GM12878 (cell line): Measurements from ENCODE around the gene C16orf86. TPM values are rescaled to one million over a fixed set of nuclear protein-coding genes. Genes with fewer than 3 reads are reported as not detected.
A peak's percentile ranks its signal among the peaks of the same experiment; 100 is the strongest.

Experiments used
- ATF3 ChIP-seq: IDR thresholded peaks from 2 replicates; pipeline ENCODE4 v1.6.1; 2011; ENCODE audit warnings: low read depth, mild to moderate bottlenecking, low read length, moderate library complexity, borderline replicate concordance; ENCODE audit errors: extremely low read depth
- CBX3 ChIP-seq: fragments of 200-600 bp; sonication (generic); IDR thresholded peaks from 2 replicates; pipeline ENCODE4 v1.6.1; 2016; ENCODE audit warnings: low read depth, borderline replicate concordance
- CREM ChIP-seq: IDR thresholded peaks from 2 replicates; pipeline ENCODE4 v1.6.1; 2014; ENCODE audit warnings: antibody characterized with exemption, low read depth
- HCFC1 ChIP-seq: fragments of 150-350 bp; IDR thresholded peaks from 2 replicates; pipeline ENCODE4 v1.6.1; 2014; ENCODE audit warnings: low read length
- IKZF2 ChIP-seq, 2 experiments: fragments of 450-650 bp; IDR thresholded peaks; 2 replicates each; pipeline ENCODE4 v1.6.1; 2017; ENCODE audit warnings: mild to moderate bottlenecking in 2 of 2, moderate library complexity in 2 of 2
- LARP7 ChIP-seq: fragments of 450-650 bp; IDR thresholded peaks from 2 replicates; pipeline ENCODE4 v1.6.1; 2017; ENCODE audit warnings: mild to moderate bottlenecking
- MEF2A ChIP-seq: IDR thresholded peaks from 2 replicates; pipeline ENCODE4 v1.6.1; 2011; ENCODE audit warnings: low read depth, mild to moderate bottlenecking, low read length, moderate library complexity; ENCODE audit not compliant: insufficient read depth
- MYB ChIP-seq: fragments of 150-350 bp; IDR thresholded peaks from 2 replicates; pipeline ENCODE4 v1.6.1; 2014; ENCODE audit warnings: mild to moderate bottlenecking, low read depth, low read length, borderline replicate concordance
- NBN ChIP-seq: fragments of 450-650 bp; IDR thresholded peaks from 2 replicates; pipeline ENCODE4 v1.6.1; 2016
- RAD21 ChIP-seq: IDR thresholded peaks from 2 replicates; pipeline ENCODE4 v1.6.1; 2011; ENCODE audit warnings: mild to moderate bottlenecking, low read depth, low read length, moderate library complexity; ENCODE audit not compliant: insufficient read depth
- SIX5 ChIP-seq: IDR thresholded peaks from 2 replicates; pipeline ENCODE4 v1.6.1; 2011; ENCODE audit warnings: mild to moderate bottlenecking, low read depth, low read length, moderate library complexity; ENCODE audit not compliant: severe bottlenecking
- SKIL ChIP-seq: fragments of 450-650 bp; IDR thresholded peaks from 2 replicates; pipeline ENCODE4 v1.6.1; 2017; ENCODE audit warnings: mild to moderate bottlenecking, low read depth, inconsistent platforms; ENCODE audit not compliant: poor library complexity, severe bottlenecking
- SMARCA5 ChIP-seq: fragments of 450-650 bp; IDR thresholded peaks from 2 replicates; pipeline ENCODE4 v1.6.1; 2017; ENCODE audit warnings: mild to moderate bottlenecking
- YY1 ChIP-seq: IDR thresholded peaks from 2 replicates; pipeline ENCODE4 v1.6.1; 2011; ENCODE audit warnings: low read depth, mild to moderate bottlenecking, low read length
- polyA plus RNA-seq, 11 experiments: library from polyadenylated mRNA; depleted of rRNA in 4 of 11; unstranded in 6 of 11; stranded (reverse) in 5 of 11; fragments of >200 nt; fragmentation: Nextera tagmentation in 4 of 11; fragmentation: Illumina TruSeq in 1 of 11; extraction: Ambion mirVana in 4 of 11; extraction: Trizol in 1 of 11; gene quantifications; 1 replicate in 1 of 11; 2 replicates in 10 of 11; pipeline versions ENCODE4 v1.2.1 to v1.2.3, GENCODE V29; 2011 to 2016; ENCODE audit warnings: inconsistent platforms in 2 of 11, missing spikeins in 2 of 11, low read depth in 1 of 11
- total RNA-seq, 4 experiments: library from RNA; depleted of rRNA in 3 of 4; stranded (reverse); fragments of >200 nt in 3 of 4; fragmentation: Illumina TruSeq in 1 of 4; extraction: Trizol in 1 of 4; gene quantifications; 2 replicates each; pipeline versions ENCODE4 v1.2.1 to v1.2.3, GENCODE V29; 2013 to 2021
- TF ChIP-seq, protein P1 (sequence below), 3 experiments: IDR thresholded peaks in 2 of 3; conservative IDR thresholded peaks in 1 of 3; 2 replicates each; pipeline ENCODE4 v1.5.1; 2011; ENCODE audit warnings: low read depth in 3 of 3, low read length in 3 of 3, mild to moderate bottlenecking in 3 of 3, control low read depth in 2 of 3, moderate library complexity in 2 of 3, inconsistent platforms in 1 of 3, mixed read lengths in 1 of 3; ENCODE audit not compliant: control insufficient read depth in 2 of 3, insufficient read depth in 1 of 3; ENCODE audit errors: extremely low read depth in 1 of 3
- TF ChIP-seq, protein P2 (sequence below): IDR thresholded peaks from 2 replicates; pipeline ENCODE4 v1.6.1; 2012; ENCODE audit warnings: improper control_type of control experiment, low read depth, low read length; ENCODE audit not compliant: insufficient replicate concordance
- TF ChIP-seq, protein P3 (sequence below): IDR thresholded peaks from 2 replicates; pipeline ENCODE4 v1.6.1; 2012; ENCODE audit warnings: low read depth, low read length, improper control_type of control experiment
- TF ChIP-seq, protein P4 (sequence below): fragments of 450-650 bp; IDR thresholded peaks from 2 replicates; pipeline ENCODE4 v1.6.1; 2016; ENCODE audit warnings: mild to moderate bottlenecking

Gene C16orf86
- total and polyA plus RNA-seq, 10 of the 15 experiments (the other 5 are each of a cell fraction or from before 2014, with no cell fraction given), result 0.11 to 3.3 (median 1.6) TPM

- TF ChIP-seq NBN (peak; percentile 56; the same call in 1 of the 2 replicates), SMARCA5 (peak; percentile 57; the same call in 1 of the 2 replicates), SKIL (peak; percentile 16), CBX3 (no peak), HCFC1 (peak; percentile 46; the same call in 1 of the 2 replicates), MYB (no peak), LARP7 (0 out of 2 replicates have a peak, but pooled peaks have one; percentile 11), CREM (no peak), ATF3 (no peak), RAD21 (peak; percentile 67), MEF2A (no peak), IKZF2 (IDR thresholded peaks at IDR 0.05) (no peak; a peak in 1 of 4 replicates), YY1 (peak; percentile 74), SIX5 (no peak)
- TF ChIP-seq, protein P1, sequence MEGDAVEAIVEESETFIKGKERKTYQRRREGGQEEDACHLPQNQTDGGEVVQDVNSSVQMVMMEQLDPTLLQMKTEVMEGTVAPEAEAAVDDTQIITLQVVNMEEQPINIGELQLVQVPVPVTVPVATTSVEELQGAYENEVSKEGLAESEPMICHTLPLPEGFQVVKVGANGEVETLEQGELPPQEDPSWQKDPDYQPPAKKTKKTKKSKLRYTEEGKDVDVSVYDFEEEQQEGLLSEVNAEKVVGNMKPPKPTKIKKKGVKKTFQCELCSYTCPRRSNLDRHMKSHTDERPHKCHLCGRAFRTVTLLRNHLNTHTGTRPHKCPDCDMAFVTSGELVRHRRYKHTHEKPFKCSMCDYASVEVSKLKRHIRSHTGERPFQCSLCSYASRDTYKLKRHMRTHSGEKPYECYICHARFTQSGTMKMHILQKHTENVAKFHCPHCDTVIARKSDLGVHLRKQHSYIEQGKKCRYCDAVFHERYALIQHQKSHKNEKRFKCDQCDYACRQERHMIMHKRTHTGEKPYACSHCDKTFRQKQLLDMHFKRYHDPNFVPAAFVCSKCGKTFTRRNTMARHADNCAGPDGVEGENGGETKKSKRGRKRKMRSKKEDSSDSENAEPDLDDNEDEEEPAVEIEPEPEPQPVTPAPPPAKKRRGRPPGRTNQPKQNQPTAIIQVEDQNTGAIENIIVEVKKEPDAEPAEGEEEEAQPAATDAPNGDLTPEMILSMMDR (IDR thresholded peaks at IDR 0.05 in 2 of 3, conservative IDR thresholded peaks at IDR 0.05 in 1 of 3; ENCODE audit: control insufficient read depth in 2 of 3, extremely low read depth in 1 of 3, insufficient read depth in 1 of 3, low read depth in 3 of 3, low read length in 3 of 3), result peak; percentile 91 to 94 (median 92)
- TF ChIP-seq, protein P2, sequence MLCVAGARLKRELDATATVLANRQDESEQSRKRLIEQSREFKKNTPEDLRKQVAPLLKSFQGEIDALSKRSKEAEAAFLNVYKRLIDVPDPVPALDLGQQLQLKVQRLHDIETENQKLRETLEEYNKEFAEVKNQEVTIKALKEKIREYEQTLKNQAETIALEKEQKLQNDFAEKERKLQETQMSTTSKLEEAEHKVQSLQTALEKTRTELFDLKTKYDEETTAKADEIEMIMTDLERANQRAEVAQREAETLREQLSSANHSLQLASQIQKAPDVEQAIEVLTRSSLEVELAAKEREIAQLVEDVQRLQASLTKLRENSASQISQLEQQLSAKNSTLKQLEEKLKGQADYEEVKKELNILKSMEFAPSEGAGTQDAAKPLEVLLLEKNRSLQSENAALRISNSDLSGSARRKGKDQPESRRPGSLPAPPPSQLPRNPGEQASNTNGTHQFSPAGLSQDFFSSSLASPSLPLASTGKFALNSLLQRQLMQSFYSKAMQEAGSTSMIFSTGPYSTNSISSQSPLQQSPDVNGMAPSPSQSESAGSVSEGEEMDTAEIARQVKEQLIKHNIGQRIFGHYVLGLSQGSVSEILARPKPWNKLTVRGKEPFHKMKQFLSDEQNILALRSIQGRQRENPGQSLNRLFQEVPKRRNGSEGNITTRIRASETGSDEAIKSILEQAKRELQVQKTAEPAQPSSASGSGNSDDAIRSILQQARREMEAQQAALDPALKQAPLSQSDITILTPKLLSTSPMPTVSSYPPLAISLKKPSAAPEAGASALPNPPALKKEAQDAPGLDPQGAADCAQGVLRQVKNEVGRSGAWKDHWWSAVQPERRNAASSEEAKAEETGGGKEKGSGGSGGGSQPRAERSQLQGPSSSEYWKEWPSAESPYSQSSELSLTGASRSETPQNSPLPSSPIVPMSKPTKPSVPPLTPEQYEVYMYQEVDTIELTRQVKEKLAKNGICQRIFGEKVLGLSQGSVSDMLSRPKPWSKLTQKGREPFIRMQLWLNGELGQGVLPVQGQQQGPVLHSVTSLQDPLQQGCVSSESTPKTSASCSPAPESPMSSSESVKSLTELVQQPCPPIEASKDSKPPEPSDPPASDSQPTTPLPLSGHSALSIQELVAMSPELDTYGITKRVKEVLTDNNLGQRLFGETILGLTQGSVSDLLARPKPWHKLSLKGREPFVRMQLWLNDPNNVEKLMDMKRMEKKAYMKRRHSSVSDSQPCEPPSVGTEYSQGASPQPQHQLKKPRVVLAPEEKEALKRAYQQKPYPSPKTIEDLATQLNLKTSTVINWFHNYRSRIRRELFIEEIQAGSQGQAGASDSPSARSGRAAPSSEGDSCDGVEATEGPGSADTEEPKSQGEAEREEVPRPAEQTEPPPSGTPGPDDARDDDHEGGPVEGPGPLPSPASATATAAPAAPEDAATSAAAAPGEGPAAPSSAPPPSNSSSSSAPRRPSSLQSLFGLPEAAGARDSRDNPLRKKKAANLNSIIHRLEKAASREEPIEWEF, result no peak
- TF ChIP-seq, protein P3, sequence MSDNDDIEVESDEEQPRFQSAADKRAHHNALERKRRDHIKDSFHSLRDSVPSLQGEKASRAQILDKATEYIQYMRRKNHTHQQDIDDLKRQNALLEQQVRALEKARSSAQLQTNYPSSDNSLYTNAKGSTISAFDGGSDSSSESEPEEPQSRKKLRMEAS, result 0 out of 2 replicates have a peak, but pooled peaks have one; percentile 30
- TF ChIP-seq, protein P4, sequence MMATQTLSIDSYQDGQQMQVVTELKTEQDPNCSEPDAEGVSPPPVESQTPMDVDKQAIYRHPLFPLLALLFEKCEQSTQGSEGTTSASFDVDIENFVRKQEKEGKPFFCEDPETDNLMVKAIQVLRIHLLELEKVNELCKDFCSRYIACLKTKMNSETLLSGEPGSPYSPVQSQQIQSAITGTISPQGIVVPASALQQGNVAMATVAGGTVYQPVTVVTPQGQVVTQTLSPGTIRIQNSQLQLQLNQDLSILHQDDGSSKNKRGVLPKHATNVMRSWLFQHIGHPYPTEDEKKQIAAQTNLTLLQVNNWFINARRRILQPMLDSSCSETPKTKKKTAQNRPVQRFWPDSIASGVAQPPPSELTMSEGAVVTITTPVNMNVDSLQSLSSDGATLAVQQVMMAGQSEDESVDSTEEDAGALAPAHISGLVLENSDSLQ, result peak; percentile 95
These were observed 1.3 kb downstream of the C16orf86 start (continued) for GRCh38 chr16:67667817-67668494.
